ENCODE results near the gene NOTCH3.

Gene NOTCH3

GRCh38 chr19:15128162-15128770 is 72.5 kb downstream of the NOTCH3 start:
- intact Hi-C loops (cut with DNase I) = loop anchor here (10.0 kb wide), 1 partner anchor 327 kb away; no protein-coding TSS in a partner anchor
- DNase-seq = peak in 1 of 10 donors; percentile 14

GRCh38 chr19:15126131-15126910 is 74.5 kb downstream of the NOTCH3 start:
- no peak for DNase-seq
- intact Hi-C loops (cut with DNase I) = loop anchor here (10.0 kb wide), 1 partner anchor 328 kb away; no protein-coding TSS in a partner anchor

- intact Hi-C loops (cut with DNase I) = loop anchor here (10.0 kb wide), 1 partner anchor 329 kb away; no protein-coding TSS in a partner anchor
- peak; percentile 94 to 99 (median 97) for DNase-seq
Measured at GRCh38 chr19:15125232-15126067, 75.3 kb downstream of the NOTCH3 start.

DNA sequence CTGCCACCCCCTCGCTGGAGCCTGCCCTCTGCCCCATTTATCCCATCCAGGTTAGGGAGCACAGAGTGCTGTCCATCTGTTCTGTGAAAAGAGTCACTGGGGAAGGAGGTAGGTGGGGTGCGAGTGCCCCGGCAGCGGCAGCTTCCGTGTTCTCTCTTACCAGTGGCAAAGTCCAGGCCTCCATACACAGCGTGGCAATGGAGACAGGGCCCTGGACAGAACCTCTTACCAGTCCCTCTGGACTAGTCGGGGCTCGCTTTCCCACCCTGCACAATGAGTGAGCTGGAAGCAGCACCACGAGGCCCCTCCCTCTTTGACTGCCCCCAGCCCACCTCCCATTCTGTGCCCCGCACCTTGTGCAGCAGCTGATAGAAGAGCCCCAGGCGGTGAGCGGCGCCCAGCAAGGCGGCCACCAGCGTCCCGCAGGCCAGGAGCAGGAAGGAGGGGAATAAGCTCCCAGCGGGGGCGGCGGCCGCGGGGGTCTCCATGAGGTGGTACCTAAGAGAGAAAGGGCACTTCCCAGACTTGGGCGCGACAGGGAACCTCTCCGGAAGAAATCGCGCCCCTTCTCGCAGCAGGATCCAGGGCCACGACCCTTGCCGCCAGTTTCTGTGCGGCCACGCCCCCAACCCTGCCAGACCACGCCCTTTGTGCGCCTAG is 76.1 kb downstream of the NOTCH3 start:
- peak in 2 of 10 donors; percentile 59 to 88 for DNase-seq
- intact Hi-C loops (cut with DNase I) = loop anchor here (10.0 kb wide), 1 partner anchor 330 kb away; no protein-coding TSS in a partner anchor

- DNase-seq = peak; percentile 49 to 93 (median 67)
- intact Hi-C loops (cut with DNase I) = loop anchor here (10.0 kb wide), 1 partner anchor 331 kb away; no protein-coding TSS in a partner anchor
Measured at GRCh38 chr19:15123900-15124299, 76.9 kb downstream of the NOTCH3 start.

DNA sequence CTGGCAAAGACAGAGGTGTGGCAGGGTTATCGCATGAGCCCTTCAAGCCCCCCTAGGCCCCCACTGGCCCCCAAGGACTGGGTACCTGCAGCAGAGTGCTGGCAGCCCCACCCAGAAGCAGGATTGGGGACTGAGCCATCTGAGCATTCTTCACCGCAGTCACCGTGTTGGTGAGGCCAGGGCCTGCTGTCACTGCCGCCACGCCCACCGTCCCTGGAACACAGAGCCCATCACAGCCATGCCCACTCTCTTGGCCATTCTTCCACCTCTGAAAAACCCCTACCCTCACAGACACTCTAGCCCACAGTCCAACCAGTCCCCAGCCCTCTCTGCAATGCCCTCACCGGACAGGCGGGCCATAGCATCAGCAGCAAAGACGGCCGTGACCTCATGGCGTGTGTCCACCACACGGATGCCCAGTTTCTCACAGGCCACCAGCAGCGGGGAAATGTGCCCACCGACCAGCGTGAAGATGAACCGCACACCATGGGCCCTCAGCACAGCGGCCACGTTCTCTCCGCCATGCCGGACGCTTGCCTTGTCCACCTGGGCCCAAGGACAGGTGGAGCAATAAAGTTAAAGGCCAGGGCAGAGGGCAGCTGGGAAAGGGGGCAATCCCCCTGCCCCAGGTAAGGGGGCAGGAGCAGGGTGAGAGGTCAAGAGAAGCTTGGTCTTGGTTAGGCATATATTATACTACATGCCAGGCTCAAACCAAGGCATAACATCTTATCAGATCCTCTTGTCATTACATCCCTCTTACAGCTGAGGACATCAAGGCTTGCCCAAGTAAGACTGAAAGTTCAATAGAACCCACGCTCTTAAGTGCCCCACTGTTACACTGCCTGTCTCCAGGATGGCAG is 77.5 kb downstream of the NOTCH3 start:
- intact Hi-C loops (cut with DNase I) = loop anchor here (10.0 kb wide), 1 partner anchor 332 kb away; no protein-coding TSS in a partner anchor
- peak in 1 of 10 donors; percentile 66 for DNase-seq

DNA sequence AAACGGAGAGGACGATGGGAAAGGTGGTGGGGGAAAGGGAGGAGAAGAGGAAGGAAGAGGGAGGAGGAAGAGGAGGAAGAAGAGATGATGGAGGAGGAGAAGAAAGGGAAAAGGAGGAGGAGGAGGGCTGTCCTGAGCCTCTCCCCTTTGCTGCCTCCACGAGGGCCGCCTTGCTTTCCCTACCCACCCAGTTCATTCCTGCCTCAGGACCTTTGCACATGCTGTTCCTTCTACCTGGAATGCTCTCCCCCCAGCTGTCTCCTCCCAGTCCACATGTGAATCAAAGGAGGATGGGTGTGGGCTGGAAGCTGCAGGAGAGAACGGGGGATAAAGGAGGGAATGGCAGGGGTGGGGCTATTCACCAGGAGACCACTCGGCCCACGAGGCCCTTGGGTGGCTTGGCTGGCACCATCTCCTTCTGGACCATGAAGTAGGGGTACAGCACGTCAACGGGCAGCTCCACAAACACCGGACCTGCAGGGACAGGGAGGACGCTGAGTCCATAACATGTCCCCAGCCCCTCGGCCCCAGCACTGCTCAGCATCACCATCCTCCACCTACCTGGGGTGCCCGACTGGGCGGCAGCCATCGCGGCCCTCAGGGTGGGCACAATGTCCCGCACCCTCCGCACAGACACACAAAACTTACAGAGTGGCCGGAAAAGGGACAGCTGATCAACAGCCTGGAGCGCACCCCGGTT is 78.3 kb downstream of the NOTCH3 start:
- intact Hi-C loops (cut with DNase I) = loop anchor here (10.0 kb wide), 1 partner anchor 332 kb away; no protein-coding TSS in a partner anchor
- DNase-seq = peak in 1 of 10 donors; percentile 78

- intact Hi-C loops (cut with DNase I) = loop anchor here (10.0 kb wide), 1 partner anchor 334 kb away; no protein-coding TSS in a partner anchor
- peak in 1 of 10 donors; percentile 74 for DNase-seq
Measured at GRCh38 chr19:15120135-15121026, 80.4 kb downstream of the NOTCH3 start.

- peak in 1 of 10 donors; percentile 48 for DNase-seq
- intact Hi-C loops (cut with DNase I) = no loop called here
Measured at GRCh38 chr19:15118789-15119494, 81.9 kb downstream of the NOTCH3 start.

DNA sequence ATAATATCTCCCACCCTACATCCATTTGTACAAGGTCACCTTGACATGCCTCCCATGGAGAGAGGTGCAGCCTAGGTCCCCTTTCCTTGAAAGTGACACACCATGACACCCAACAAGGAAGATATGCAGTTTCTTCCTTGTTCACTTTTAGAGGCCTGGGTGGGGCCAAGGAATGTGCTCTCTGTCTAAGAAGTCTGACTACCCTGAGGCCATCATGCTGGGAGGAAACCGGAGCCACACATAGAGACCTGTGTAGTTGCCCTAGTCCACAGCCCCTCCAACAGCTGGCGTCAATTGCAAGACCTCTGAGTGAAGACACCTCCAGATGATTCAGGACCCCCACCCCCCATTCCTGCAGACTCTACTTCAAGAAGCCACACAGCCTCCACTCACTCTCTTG is 82.5 kb downstream of the NOTCH3 start:
- intact Hi-C loops (cut with DNase I) = no loop called here
- peak in 1 of 10 donors; percentile 37 for DNase-seq

- DNase-seq = peak in 1 of 10 donors; percentile 56
- intact Hi-C loops (cut with DNase I) = no loop called here
Measured at GRCh38 chr19:15116856-15117255, 83.9 kb downstream of the NOTCH3 start.

- DNase-seq = peak in 1 of 10 donors; percentile 75
- intact Hi-C loops (cut with DNase I) = no loop called here
Measured at GRCh38 chr19:15115762-15116615, 84.8 kb downstream of the NOTCH3 start.

DNA sequence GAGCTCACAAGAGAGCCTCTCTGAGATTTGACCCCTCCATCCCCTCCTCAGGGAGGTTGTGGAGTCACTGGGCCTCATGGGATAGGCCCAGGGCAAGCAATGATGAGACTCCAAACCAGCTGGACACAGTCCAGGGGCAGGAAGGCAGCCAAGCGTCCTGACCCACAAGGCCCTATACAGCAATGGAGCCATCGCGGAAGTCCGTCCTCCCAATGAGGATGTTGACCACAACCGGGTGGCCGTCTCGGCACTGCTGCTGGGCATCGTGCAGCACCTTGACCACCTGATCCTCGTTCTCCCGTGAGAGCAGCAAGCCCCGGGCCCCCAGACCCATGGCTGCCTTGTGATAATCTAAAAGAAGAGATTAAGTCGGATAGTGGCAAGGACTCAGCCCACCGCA is 85.7 kb downstream of the NOTCH3 start:
- peak in 3 of 10 donors; percentile 42 to 88 (median 53) for DNase-seq
- intact Hi-C loops (cut with DNase I) = no loop called here

DNA sequence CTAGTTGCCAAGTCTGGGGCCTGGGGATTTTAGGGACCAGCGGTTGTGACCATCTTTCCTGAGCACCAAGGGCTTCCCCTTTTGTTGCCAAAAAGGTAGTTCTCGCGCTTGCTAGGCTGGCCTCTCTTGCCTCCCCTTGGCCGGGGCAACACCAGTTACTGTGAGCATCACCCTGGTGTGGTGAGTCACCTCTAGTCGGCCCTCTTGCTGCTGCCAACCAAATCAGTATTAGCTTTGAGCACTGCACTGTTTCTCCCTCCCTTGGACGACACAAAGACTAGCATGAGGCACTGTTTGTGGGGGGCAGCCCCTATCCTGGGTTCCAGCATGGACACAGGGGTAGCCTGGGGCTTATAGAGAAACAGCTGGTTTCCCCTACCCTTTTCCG is 86.6 kb downstream of the NOTCH3 start:
- peak in 1 of 10 donors; percentile 50 for DNase-seq
- intact Hi-C loops (cut with DNase I) = no loop called here

- DNase-seq = peak in 2 of 10 donors; percentile 83 to 86
- intact Hi-C loops (cut with DNase I) = no loop called here
Measured at GRCh38 chr19:15113245-15114152, 87.3 kb downstream of the NOTCH3 start.
